HG03571 (cell line): ENCODE data around the gene PSTPIP1.

Experiments
- ATAC-seq: cut with Tn5 transposase; IDR thresholded peaks from one replicate; pipeline ENCODE4 v1.9.1; 2021; ENCODE audit not compliant: unreplicated experiment

PSTPIP1 gene

DNA sequence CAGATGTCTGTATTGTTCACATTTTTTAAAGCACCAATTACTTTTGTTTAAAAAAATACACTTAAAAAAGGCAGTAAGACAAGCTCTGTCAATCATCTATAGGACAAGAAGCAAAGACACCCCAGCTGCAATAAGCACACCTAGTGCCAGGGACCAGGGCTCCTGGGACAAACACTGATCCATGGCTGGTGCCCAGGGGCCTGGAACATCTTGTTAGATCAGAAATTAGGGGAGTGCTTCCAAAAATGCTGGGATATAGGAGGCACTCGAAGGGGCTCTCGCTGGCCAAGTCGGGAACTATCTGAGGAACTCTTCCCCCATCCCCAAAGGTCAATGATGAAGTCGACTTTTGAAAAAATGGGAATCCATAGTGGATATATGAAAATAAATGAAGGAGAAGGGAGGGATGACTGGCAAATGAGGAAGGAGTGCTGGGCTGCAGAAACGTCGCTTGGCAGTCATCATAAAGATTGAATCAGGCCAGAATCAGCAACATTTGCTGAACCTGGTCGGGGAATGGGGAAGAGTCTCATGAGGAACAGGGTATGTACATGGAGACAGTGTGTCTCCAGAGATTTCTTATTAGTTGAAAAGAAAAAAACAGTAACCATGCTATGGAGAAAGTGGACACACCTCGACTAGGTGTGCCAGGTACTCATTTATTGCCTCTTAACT, 47.5 kb downstream of the PSTPIP1 start:
- no peak for ATAC-seq

DNA sequence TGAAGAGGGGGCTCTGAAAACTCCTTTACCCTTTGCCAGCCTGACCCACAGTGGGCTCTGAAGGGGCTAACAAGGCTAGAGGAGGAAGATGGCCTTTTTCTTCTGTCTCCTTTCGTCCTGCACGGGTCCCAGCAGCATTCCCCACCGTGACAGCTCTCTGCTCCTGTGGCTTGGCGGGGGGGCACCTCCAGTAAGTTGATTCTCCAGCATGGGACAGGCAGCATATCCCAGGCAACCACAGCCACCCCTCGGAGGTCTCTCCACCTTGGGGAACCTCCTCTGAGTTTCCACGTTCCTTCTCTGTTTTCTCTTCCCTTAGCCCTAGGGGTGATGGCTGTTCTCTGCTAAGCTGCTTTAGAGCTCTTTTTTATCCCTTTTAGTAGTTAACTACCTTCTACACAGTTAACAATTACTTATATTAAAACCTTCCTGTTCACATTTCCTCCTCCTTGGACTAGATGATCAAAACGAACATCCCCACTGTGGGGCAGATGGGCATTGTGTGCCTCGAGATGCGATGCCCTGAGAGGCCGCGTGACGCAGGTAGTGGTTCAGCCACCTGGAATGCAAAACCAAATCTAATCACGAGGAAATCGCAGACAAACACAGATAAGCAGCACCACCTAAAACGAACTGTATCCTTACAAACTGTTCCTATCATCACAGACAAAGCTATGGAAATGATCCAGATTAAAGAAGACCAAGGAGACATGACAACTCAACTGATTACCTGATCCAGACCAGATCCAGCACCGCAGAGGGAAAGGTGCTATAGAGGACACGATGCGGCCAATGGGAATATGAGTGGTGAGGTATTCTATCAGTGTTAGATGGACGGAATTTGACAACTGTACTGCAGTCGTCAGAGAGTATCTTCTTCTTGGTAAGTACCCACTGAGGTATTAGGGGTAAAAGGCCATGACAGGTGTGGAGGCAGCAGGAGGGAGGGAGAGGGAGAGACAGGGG, 48.3 kb downstream of the PSTPIP1 start:
- no peak for ATAC-seq

DNA sequence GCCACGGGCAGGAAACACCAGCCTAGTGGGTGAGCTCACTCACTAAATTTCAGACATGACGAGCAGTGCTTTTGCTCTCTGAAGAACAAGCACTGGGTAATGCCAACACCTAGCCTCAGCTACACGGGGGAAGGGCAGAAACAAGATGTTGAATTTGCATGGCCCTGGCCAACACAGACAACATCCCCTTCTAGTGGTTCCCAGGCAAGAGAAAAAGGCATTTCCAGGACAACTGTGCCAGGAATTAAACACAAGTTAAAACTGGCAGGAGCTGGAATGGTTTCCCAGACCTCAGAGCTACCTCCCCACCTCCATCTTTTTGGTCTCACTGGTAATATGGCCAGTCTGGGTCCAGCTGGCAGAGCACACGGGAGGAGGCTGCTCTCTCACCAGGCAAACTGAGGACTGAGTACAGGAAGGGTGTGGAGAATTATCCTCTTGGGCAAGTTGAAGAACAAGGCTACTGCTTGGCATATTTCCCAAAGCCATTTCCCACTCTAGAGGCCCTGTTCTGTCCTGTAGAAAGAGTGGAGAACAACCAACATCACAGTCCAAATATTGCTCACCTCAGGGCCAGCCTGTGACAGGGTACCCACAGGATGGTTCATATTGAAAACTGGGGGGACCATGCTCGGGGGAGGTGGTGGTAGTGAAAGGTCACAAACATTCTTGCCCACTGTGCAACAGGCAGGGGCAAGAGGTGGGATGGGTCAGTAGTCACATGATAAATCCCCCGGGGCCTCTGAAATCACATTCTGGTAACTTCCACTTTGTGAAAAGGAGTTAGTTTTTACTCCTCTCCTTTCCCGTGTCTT, 49.5 kb downstream of the PSTPIP1 start:
- no peak for ATAC-seq

DNA sequence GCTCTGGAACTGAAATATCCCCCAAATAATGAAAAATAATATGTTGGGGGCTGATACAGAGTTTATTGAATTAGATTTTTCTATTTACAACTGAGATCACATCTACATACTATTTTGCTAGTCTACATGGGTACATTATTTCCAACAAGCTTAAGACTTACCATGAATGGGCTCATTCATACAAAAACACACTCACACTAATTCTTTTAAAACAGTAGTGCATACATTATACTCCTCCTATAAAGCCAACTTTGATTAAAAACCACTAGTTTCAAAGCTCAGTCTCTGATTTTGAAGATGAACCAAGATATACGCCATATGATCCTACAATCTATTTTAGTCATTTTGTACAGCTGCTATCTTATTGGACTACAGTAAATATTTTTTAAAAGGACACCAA, 51.1 kb downstream of the PSTPIP1 start:
- no peak for ATAC-seq

DNA sequence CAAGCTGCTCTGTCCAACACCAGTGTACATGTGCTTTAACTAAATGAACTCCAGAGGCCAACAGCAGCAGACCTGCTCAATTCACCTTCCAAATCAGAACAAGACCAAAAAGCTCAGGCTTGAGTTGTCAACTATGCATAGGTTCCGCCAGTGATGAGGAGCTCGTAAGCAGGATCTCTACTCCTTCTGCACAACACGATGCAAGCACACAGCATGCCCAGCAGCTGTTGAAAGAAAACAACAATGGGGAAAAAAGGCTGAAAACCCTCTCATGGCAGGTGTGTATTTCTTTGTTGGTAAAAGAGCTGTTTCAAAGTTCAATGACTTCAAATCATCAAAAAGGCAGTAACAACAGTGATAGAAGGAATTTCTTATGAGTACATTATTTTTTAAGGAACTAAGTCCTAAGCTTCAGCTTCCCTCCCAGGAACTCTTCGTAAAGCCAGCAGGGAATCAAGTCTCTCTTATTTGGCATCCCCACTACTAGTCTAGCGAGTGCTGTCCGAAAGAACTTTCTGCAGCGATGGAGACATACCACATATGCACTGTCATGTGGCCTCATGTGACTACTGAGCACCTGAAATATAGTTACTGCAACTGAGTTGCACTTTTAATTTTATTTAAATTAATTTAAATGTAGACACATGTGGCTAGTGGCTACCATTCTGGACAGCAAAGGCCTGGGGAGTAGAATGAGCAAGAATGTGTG, 51.9 kb downstream of the PSTPIP1 start:
- no peak for ATAC-seq

DNA sequence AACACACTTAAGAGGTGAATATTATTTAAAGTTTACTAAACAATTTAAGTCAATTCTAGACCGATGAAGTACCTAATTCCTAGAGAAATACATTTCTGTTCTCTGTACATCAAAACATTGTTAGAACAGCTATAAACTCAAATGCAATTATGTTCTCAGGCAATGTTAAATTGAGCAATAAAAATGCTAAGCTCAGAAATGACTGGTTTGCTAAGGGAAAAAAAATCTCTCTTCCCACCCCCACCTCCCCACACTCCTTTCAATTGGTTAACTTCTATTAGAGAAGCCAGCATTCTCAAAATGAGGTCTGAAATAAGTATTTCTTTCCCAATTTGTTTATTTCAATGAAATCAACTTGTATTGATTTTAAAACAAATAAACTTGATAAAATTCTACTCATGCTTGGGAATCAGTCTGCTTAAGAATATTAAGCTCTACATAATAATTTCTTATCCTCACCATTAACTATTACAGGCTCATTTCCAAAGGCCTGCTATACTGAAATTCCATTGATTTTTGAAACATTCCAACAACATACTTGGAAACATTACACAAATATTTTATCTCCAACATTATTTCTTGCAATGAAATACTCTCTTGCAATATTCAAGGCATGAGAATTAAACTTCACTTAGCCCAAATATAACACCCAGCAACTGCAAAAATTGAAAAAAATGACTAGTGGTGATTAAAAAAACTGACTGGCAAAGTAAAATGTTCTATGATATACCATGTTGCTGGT, 53.4 kb downstream of the PSTPIP1 start:
- no peak for ATAC-seq

DNA sequence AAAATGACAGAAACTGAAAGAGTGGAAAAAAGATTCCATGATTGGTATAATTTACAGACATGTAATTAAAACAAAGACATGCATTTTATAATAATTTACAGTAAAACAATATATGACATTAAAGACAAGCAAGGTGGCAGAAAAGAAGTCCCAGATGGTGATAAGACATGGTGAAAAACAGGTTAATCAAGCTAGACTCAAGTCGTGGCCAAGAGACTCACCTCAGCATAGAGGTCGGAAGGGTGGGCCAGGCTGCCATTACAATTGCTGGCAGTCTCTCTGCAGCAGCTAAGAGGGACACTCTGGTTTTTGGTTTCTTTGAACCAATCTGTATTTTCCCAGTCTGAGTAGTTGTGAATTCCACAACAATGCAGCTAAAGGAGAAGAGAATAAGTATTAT, 57.6 kb downstream of the PSTPIP1 start:
- ATAC-seq = no peak

DNA sequence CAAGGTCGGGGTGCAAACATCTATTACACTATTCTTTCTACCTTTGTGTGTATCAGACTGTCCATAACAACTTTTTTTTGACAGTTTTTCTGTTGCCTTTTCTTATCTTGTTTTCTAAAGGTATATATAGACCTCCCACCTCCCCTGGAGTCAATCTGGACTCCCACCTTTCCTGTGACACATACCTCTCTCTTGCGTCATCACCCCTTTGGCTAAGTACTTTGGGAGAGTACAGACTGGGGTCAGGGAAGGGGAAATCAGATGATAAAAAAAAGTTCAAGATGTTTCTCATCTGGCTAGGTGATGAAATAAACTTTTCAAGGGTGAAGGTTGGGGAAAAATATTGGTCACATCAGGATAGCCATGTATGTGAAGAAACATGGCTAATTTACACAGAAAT, 58.8 kb downstream of the PSTPIP1 start:
- ATAC-seq = no peak

DNA sequence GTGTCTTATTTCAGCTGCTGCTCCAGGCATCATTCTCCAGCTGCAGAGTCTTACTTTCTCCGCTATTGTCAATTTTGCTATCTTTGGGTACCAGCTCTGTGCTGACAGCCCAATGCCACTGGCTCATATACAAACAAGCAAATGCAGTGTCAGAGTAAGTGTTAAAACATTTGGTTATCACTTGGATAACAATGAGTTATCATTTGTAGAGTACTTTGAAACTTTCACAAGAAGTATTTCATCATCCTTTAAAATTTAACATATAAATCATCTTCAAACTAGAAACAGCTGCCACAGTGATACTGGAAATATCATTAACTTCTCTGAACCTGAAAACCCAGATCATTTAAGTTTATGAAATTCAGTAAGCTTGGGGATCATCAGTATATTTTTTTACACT, 62.1 kb downstream of the PSTPIP1 start:
- no peak for ATAC-seq

DNA sequence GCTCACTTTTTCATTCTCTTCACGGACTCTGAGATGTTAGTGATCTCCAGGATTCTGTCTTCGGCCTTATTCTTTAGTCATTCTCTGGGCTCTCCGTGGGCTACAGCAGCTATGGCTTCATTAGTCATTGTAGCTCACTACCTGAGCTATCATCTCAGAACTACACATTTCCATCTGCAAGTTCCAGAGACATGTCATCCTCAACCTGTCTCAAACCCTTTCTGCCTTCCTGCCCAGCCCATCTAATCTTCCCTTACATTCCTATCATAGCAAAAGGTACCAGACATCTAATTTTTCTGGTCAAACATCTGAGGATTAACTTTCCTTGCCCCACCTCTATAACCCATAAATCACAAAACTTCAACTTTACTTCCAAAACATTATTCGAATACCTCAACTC, 62.8 kb downstream of the PSTPIP1 start:
- ATAC-seq = no peak

DNA sequence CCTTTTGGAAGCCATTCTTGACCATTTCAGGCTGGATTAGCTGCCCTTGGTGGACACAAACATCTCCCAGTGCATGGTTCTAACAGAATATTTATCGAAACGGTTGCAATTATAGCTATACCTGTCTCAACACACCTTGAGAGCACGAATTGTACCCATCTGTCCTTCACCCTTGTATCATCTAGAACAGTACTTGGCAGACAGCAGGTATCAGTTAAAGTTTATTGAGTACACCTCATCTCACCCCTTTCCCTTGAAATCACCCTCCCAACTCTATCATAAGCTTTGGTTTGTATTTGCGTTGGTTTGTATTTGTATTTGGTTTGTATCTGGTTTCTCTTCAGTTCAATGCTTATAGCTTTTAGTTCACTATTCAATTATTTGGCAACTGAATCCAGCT, 63.5 kb downstream of the PSTPIP1 start:
- no peak for ATAC-seq

DNA sequence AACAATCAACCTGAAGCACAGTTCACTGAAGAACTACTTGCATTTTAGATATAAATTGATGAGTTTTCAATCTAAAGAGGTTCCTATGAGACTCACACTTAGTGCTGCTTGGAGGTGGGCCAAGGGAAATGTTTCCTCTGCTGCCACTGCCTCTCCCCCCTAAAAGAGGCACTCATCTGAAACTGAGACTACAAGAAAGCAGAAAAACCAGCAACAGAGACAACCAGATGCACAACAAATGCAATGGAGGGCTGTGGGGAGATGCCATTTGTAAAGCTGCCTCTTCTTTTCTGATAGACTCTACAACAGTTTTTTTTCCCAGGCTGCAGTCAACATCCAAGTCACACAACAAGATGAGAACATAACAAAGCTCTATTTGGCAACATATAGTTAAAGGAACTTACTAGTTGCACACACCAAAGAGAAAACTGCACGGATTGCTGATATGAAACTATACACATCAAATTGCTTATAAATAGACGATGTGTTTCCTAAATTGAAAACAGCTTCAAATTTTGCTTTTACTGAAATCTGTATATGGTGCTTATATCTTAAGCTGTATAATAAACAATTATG, 64.9 kb downstream of the PSTPIP1 start:
- no peak for ATAC-seq

DNA sequence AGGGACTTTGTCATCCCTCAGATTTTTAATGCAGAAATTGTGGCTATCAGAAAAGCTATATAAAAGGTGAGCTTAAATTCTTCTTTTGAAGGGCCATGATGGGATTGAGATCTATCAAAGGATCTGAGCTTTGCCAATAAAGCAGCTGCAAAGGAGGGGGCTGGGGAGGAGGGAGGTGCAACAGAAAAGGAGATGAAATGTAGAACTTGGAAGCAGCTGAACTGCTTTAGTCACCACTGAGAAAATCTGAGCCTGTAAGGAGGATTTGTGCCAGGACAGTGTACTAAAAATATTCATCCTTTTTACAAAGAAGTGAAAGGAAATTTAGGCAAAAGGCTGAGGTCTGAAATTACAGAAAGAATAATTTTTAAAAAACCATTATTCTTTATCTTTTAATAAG, 65.6 kb downstream of the PSTPIP1 start:
- no peak for ATAC-seq

DNA sequence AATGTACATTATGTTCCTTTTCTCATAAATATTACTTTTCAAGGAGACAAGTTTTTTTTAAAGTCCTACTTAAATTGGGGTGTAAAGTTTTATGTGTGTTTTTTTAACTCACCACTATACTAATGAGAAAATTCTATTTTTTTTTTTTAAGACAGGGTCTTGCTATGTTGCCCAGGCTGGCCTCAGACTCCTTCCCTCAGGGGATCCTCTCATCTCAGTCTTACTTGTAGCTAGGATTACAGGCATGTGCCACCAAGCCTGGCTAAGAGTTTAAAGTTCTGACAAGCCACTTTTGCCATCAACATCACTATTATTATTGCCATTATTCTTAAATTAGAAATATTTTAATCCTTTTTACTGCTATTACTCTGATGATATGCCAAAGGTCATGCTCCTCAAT, 68.3 kb downstream of the PSTPIP1 start:
- no peak for ATAC-seq

DNA sequence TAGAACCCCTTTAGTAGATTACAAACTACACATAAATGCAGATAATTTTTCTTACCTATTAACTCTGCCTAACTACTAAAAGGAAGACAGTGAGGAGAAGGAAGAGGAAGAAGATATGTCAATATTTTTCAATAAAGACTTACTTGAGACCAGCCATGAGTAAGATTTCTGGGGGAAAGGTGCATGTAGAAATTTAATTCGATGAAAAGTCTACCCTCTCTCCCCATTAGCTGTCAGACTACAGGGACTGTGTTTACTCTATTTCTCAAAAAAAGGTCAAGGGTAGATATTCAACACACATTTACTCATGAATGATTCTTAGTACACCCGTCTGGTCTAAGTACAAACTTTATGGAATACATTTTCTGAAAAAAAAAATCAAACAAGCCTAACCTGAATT, 69.1 kb downstream of the PSTPIP1 start:
- ATAC-seq = no peak

DNA sequence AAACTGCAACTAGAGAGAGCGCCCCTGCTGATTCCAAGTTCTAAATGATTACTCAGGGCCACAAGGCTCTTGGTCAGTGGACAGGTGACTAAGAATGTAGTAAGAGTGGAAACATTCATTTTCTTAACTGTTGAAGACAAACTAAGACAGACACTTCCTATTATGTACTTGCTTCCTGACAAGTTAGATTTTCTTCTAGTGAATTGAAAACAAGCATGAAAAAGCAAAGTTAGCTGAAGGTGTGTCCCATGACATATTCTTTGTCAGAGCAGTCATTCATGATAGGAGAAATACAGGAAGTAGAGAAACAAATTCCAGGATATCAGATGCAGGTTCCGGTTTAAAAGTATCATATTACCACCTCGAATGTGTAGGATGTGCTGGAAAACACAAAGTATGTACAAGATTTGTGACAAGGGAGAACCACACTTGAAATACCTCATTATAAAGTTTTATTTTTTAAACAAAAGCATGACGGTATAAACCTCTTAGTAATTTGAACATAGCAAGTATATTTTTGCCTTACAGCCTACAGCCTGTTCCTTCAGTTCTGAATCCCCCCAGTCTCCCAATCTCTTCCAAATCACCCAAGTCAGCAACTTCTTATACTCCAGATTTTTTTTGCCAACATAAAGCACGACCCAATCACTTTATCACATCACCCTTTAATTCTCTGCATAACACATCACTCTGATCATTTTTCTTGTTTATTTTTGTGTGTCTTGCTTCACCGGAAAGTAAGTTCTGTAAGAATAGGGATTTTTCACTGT, 69.8 kb downstream of the PSTPIP1 start:
- no peak for ATAC-seq

DNA sequence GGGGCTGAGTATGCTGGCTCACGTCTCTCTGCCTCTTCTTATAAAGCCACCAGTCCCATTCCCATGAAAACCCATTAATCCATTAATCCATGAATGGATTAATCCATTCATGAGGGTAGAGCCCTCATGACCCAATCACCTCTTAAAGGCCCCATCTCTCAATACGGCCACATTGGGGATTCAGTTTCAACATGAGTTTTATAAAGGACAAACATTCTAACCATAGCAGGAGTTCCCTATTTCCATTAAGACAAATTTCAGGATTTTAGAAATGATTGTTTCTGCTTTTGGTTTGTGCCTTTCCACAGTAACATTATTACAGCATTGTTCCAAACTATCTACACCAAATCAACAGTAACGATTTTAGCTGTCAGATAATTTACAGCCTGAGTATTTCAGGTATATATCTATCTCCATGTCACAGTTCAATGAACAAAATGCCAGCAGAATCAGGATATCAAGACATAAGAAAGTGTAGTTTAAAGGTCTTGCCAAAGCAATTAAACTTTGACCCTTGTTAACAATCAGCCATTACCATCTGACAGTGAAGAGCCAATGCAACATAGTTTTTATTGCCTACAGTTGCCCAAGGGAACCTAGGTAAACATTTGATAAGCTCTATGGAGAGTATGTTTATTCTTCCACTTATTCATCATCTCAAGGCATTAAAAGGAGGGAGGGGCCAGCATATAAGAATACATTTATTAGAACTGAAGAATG, 72.2 kb downstream of the PSTPIP1 start:
- ATAC-seq = no peak

DNA sequence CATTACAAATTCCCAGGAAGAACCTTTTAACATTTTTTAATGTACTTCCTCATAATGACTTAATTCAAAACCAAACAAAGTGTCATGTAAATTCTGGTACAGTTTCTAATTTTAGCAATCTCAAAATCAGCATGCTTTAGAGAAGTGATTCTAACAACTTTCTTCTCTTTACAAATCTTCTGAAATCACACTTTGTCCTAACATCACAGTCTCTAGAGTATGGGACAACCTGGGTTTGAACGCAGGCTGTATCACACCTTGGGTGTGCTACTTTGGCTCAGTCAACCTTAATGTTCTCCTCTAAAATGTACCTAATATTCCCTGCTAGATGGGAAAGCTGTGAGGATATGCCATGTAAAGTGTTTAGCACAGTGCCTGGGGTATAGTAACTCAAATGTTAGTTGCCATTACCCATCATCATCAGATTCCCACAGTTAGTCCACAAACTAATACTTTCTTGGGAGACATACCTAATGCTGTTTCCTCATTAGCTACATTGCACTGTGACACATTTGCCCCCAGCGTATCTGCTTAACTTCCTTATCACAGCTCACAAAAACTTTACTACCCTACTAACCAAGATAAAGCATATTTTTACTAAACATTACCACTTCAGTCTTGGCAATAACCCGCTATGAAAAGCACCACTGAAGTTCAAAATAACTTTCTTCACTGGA, 72.9 kb downstream of the PSTPIP1 start:
- no peak for ATAC-seq
